Activated naive CD4-positive, alpha-beta T cell treated with anti-CD3 and anti-CD28 coated beads, Interleukin-2, amount 50 U/mL, for 16 hours (primary cell): Measurements from ENCODE around the gene TSPOAP1.

ENCODE experiments used
- DNase-seq: peaks from one replicate; pipeline ENCODE4 v3.0.0-alpha.2; 2020

TSPOAP1 gene

GRCh38 chr17:58272367-58273280, 56.0 kb downstream of the TSPOAP1 start:
- no peak for DNase-seq

- no peak for DNase-seq
These were observed 57.2 kb downstream of the TSPOAP1 start for GRCh38 chr17:58271216-58271931.

GRCh38 chr17:58270476-58271215, 57.9 kb downstream of the TSPOAP1 start:
- no peak for DNase-seq

- no peak for DNase-seq
These were observed 58.9 kb downstream of the TSPOAP1 start for GRCh38 chr17:58269557-58270291.

- no peak for DNase-seq
These were observed 59.6 kb downstream of the TSPOAP1 start for GRCh38 chr17:58268774-58269556.

GRCh38 chr17:58268326-58268725, 60.3 kb downstream of the TSPOAP1 start:
- no peak for DNase-seq

GRCh38 chr17:58267347-58268324, 61.0 kb downstream of the TSPOAP1 start:
- no peak for DNase-seq

GRCh38 chr17:58265902-58266875, 62.4 kb downstream of the TSPOAP1 start:
- DNase-seq = no peak

GRCh38 chr17:58265271-58265670, 63.3 kb downstream of the TSPOAP1 start:
- no peak for DNase-seq

GRCh38 chr17:58264407-58265103, 64.0 kb downstream of the TSPOAP1 start:
- DNase-seq = no peak

GRCh38 chr17:58263773-58264172, 64.8 kb downstream of the TSPOAP1 start:
- DNase-seq = no peak

GRCh38 chr17:58262149-58262548, 66.4 kb downstream of the TSPOAP1 start:
- no peak for DNase-seq

- DNase-seq = no peak
These were observed 73.8 kb downstream of the TSPOAP1 start for GRCh38 chr17:58254803-58255202.

- DNase-seq = no peak
These were observed 75.5 kb downstream of the TSPOAP1 start for GRCh38 chr17:58253082-58253481.

- DNase-seq = no peak
These were observed 76.5 kb downstream of the TSPOAP1 start for GRCh38 chr17:58252141-58252540.
